B cell (primary cell): ENCODE results near the gene PCLO. TPM values are rescaled to one million over a fixed set of nuclear protein-coding genes. Genes with fewer than 3 reads are reported as not detected.

Source experiments
- ATAC-seq: fragments of 200-7000 bp; cut with Tn5 transposase; one replicate; pipeline ENCODE4 v1.10.0; 2021; ENCODE audit warnings: low read depth, mild to moderate bottlenecking, moderate number of reproducible peaks, moderate library complexity
- CTCF ChIA-PET: fragments of 350-600 bp; sonication (Branson Sonifier 250); formaldehyde crosslinking; loops from one replicate; lab custom pipeline; 2021; ENCODE audit warnings: antibody characterized with exemption, inconsistent platforms; lab: Charles Lee
- POLR2A ChIA-PET: fragments of 350-600 bp; sonication (Branson Sonifier 250); formaldehyde crosslinking; loops from one replicate; lab custom pipeline; 2021; ENCODE audit warnings: antibody characterized with exemption; lab: Charles Lee
- DNase-seq: peaks from one replicate; pipeline ENCODE4 v3.0.0; 2013
- H2AFZ ChIP-seq: 2 replicates; pipeline ENCODE4 v1.6.1; 2012; ENCODE audit warnings: mild to moderate bottlenecking, low read depth, low read length; ENCODE audit not compliant: insufficient read depth, poor library complexity, severe bottlenecking
- H3K27ac ChIP-seq, 2 donors: 1 replicate in 1 of 2; 2 replicates in 1 of 2; pipeline ENCODE4 v1.5.1; 2012 to 2013; ENCODE audit warnings: low read length in 2 of 2, mild to moderate bottlenecking in 2 of 2, moderate library complexity in 1 of 2
- H3K27me3 ChIP-seq, 4 experiments: fragments of 200-600 bp in 1 of 4; sonication (generic) in 1 of 4; replicated peaks in 1 of 4; 1 replicate in 2 of 4; 2 replicates in 2 of 4; pipeline versions ENCODE4 v1.6.1 to v1.7.0; 2013 to 2016; ENCODE audit warnings: low read length in 3 of 4, mild to moderate bottlenecking in 2 of 4, mixed read lengths in 1 of 4, moderate library complexity in 1 of 4; ENCODE audit not compliant: insufficient read depth in 4 of 4, control insufficient read depth in 3 of 4; ENCODE audit errors: control extremely low read depth in 1 of 4
- H3K36me3 ChIP-seq, 2 experiments: replicated peaks in 1 of 2; 1 replicate in 1 of 2; 2 replicates in 1 of 2; pipeline versions ENCODE4 v1.6.1 to v1.7.1; 2013; ENCODE audit warnings: low read length in 1 of 2; ENCODE audit not compliant: insufficient read depth in 2 of 2, control insufficient read depth in 1 of 2; ENCODE audit errors: control extremely low read depth in 1 of 2, extremely low read depth in 1 of 2
- H3K4me1 ChIP-seq, 2 donors: fragments of 200-600 bp in 1 of 2; sonication (generic) in 1 of 2; 1 replicate in 1 of 2; 2 replicates in 1 of 2; pipeline versions ENCODE4 v1.5.1 to v1.6.1; 2013 to 2017; ENCODE audit warnings: low read length in 2 of 2; ENCODE audit not compliant: control insufficient read depth in 2 of 2, insufficient read depth in 2 of 2
- H3K4me2 ChIP-seq: replicated peaks from 2 replicates; pipeline ENCODE3; 2012; ENCODE audit warnings: mild to moderate bottlenecking, low read depth, low read length; ENCODE audit not compliant: poor library complexity, severe bottlenecking
- H3K4me3 ChIP-seq, 5 experiments: fragments of 200-600 bp in 1 of 5; sonication (generic) in 1 of 5; 1 replicate in 3 of 5; 2 replicates in 2 of 5; pipeline versions ENCODE4 v1.5.1 to v1.7.0; 2011 to 2016; ENCODE audit warnings: low read length in 4 of 5, mild to moderate bottlenecking in 4 of 5, low read depth in 2 of 5, control low read depth in 1 of 5, moderate library complexity in 1 of 5; ENCODE audit not compliant: insufficient read depth in 1 of 5; ENCODE audit errors: control extremely low read depth in 1 of 5, extremely low read depth in 1 of 5
- H3K79me2 ChIP-seq: fragments of 200-600 bp; sonication (generic); one replicate; pipeline ENCODE4 v1.6.0; 2016; ENCODE audit warnings: low read length; ENCODE audit not compliant: control insufficient read depth, insufficient read depth
- H3K9ac ChIP-seq: fragments of 200-600 bp; sonication (generic); 2 replicates; pipeline ENCODE4 v1.6.1; 2017; ENCODE audit warnings: mild to moderate bottlenecking, low read length, moderate library complexity
- H3K9me3 ChIP-seq, 3 donors: one replicate each; pipeline versions ENCODE4 v1.6.1 to v1.7.1; 2013; ENCODE audit warnings: low read length in 2 of 3; ENCODE audit not compliant: control insufficient read depth in 2 of 3, insufficient read depth in 1 of 3; ENCODE audit errors: control extremely low read depth in 1 of 3
- H4K20me1 ChIP-seq: 2 replicates; pipeline ENCODE4 v1.6.0; 2012; ENCODE audit warnings: mild to moderate bottlenecking, low read length; ENCODE audit not compliant: insufficient read depth, control insufficient read depth, poor library complexity, severe bottlenecking
- H3K27ac Mint-ChIP-seq: one replicate; pipeline ENCODE4 v1.8.0; 2021; ENCODE audit warnings: mixed read lengths
- H3K27me3 Mint-ChIP-seq: one replicate; pipeline ENCODE4 v1.8.0; 2021; ENCODE audit warnings: mixed read lengths
- H3K4me1 Mint-ChIP-seq: one replicate; pipeline ENCODE4 v1.8.0; 2021; ENCODE audit warnings: mixed read lengths
- H3K4me3 Mint-ChIP-seq: one replicate; pipeline ENCODE4 v1.8.0; 2021; ENCODE audit warnings: mixed read lengths
- H3K9me3 Mint-ChIP-seq: one replicate; pipeline ENCODE4 v1.8.0; 2022; ENCODE audit warnings: mixed read lengths; ENCODE audit not compliant: insufficient read depth
- EZH2 ChIP-seq: IDR thresholded peaks from 2 replicates; pipeline ENCODE4 v1.6.1; 2012; ENCODE audit warnings: borderline replicate concordance, low read depth, mild to moderate bottlenecking, moderate library complexity, low read length; ENCODE audit not compliant: insufficient read depth, poor library complexity, severe bottlenecking
- WGBS: methylation state at CpG from one replicate; pipeline ENCODE4 v1.1.5; 2013; ENCODE audit warnings: missing lambda C conversion rate; ENCODE audit not compliant: insufficient coverage; 5-methylcytosine and 5-hydroxymethylcytosine counted together
- intact Hi-C: fragments of 100-400 bp; cut with micrococcal nuclease; formaldehyde crosslinking; loops from one replicate; pipeline ENCODE4 v1.10.0; 2022
- polyA plus RNA-seq: library from polyadenylated mRNA; depleted of rRNA; stranded (reverse); fragments of >200 nt; gene quantifications from 2 replicates; pipeline ENCODE4 v1.2.3, GENCODE V29; 2012
- total RNA-seq, 2 donors: library from RNA; stranded (reverse); fragments of 120-200 nt in 1 of 2; gene quantifications; 1 replicate in 1 of 2; 2 replicates in 1 of 2; pipeline versions ENCODE4 v1.2.3 to v1.2.4, GENCODE V29; 2013 to 2022
- TF ChIP-seq, protein P1 (sequence below): fragments of 200-600 bp; IDR thresholded peaks from one replicate; pipeline ENCODE4 v1.8.0; 2022; ENCODE audit warnings: antibody characterized with exemption, mild to moderate bottlenecking

PCLO gene
- total and polyA plus RNA-seq, 2 donors (not counting 1 experiment from before 2014, with no cell fraction given) = 0.01 to 0.32 TPM

DNA sequence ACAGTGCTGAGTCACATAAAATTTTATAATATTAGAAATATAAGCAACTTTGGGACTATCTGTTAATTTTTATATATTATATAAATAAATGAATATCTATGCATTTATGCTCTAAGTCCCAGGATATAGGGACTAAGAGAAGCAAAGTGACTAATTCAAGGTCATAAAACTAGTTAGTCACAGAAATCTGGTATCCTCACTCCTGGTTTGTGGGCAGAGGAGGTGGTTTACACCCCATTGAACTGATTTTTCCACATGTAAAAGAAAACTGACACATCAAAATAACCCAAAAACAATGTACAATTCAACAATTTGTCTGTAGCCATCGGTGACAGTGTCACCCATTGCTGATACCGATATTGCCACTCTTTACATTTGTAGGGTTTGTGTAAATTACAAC lies 3.0 kb downstream of the PCLO start:
- peaks cover 11% of the 10 kb centered on the region for H3K4me1 Mint-ChIP-seq
- H3K36me3 ChIP-seq = no peaks in the 10 kb centered on the region
- no peak overlapping the region for H3K4me2 ChIP-seq
- DNase-seq (no peak), ATAC-seq (no peak)
- no peaks in the 10 kb centered on the region for H4K20me1 ChIP-seq
- no peak overlapping the region for H2AFZ ChIP-seq
- peaks cover 0 to 16% (median 0%) of the 10 kb centered on the region in 3 donors for H3K9me3 ChIP-seq
- ChIA-PET POLR2A (no interaction called here), CTCF (no interaction called here)
- H3K27ac ChIP-seq = no peak overlapping the region
- H3K27ac Mint-ChIP-seq = no peak overlapping the region
- TF ChIP-seq, protein P1, sequence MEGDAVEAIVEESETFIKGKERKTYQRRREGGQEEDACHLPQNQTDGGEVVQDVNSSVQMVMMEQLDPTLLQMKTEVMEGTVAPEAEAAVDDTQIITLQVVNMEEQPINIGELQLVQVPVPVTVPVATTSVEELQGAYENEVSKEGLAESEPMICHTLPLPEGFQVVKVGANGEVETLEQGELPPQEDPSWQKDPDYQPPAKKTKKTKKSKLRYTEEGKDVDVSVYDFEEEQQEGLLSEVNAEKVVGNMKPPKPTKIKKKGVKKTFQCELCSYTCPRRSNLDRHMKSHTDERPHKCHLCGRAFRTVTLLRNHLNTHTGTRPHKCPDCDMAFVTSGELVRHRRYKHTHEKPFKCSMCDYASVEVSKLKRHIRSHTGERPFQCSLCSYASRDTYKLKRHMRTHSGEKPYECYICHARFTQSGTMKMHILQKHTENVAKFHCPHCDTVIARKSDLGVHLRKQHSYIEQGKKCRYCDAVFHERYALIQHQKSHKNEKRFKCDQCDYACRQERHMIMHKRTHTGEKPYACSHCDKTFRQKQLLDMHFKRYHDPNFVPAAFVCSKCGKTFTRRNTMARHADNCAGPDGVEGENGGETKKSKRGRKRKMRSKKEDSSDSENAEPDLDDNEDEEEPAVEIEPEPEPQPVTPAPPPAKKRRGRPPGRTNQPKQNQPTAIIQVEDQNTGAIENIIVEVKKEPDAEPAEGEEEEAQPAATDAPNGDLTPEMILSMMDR = no peak
- no peak for TF ChIP-seq EZH2
- peaks cover 0 to 9% (median 6%) of the 10 kb centered on the region in 4 experiments for H3K27me3 ChIP-seq
- H3K9ac ChIP-seq = no peak overlapping the region
- H3K9me3 Mint-ChIP-seq = no peaks in the 10 kb centered on the region
- no peaks in the 10 kb centered on the region for H3K79me2 ChIP-seq
- intact Hi-C loops = no loop called here
- H3K4me1 ChIP-seq = peaks cover 9 to 10% of the 10 kb centered on the region in 2 donors
- WGBS = no CpG with 5 or more reads among the region's 2 CpGs
- H3K4me3 ChIP-seq = no peak overlapping the region
- H3K27me3 Mint-ChIP-seq = peaks cover 16% of the 10 kb centered on the region
- no peak overlapping the region for H3K4me3 Mint-ChIP-seq

DNA sequence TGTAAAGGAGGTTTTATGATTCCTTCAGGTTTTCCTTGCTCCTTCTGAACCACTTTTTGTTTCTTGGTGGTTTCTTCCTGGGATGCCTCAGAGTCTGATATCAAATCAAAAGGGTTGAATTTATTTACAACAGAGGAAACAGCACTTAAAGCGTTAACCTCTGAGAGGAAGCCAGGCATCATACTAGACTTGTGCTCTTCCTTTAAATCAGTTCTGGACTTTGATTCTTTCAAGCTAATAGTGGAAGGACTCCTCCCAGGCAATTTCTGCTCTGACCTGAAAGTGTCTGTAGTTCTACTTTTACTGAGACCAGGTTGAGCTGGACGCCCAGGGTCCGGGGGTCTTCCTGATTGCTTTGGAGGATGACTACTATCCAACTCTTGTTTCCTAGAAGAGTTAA lies 6.7 kb downstream of the PCLO start:
- H3K36me3 ChIP-seq = no peaks in the 10 kb centered on the region
- no peaks in the 10 kb centered on the region for H4K20me1 ChIP-seq
- H3K9ac ChIP-seq = no peak overlapping the region
- H3K9me3 ChIP-seq = peaks cover 0 to 11% (median 0%) of the 10 kb centered on the region in 3 donors
- no peaks in the 10 kb centered on the region for H3K9me3 Mint-ChIP-seq
- no peak for ATAC-seq
- WGBS = 100% methylated on average over 1 of the region's 3 CpGs
- H3K79me2 ChIP-seq = no peaks in the 10 kb centered on the region
- H3K27ac Mint-ChIP-seq = no peak overlapping the region
- H3K27me3 ChIP-seq = peaks cover 0 to 4% (median 0%) of the 10 kb centered on the region in 4 experiments
- H3K27me3 Mint-ChIP-seq = no peaks in the 10 kb centered on the region
- TF ChIP-seq EZH2 = no peak
- TF ChIP-seq, protein P1 = no peak
- ChIA-PET CTCF (no interaction called here), POLR2A (no interaction called here)
- no peak overlapping the region for H3K27ac ChIP-seq
- DNase-seq = no peak
- H3K4me1 ChIP-seq = no peaks in the 10 kb centered on the region
- intact Hi-C loops = no loop called here
- H3K4me1 Mint-ChIP-seq = no peaks in the 10 kb centered on the region
- H3K4me3 Mint-ChIP-seq = no peak overlapping the region
- H3K4me2 ChIP-seq = no peak overlapping the region
- H3K4me3 ChIP-seq = no peak overlapping the region
- H2AFZ ChIP-seq = no peak overlapping the region
